IPS-NIHi11 (cell line): ENCODE data around the gene MOCOS.
"Not testable (repeated sequence)": the region's sequence is repeated elsewhere in the genome, so short reads cannot be mapped to it uniquely, and the experiment has no call there.

Experiments
- DNase-seq: peaks from one replicate; pipeline ENCODE4 v3.0.0; 2012; ENCODE audit warnings: mixed read lengths, low spot score

MOCOS gene

GRCh38 chr18:36201765-36202164, 14.5 kb downstream of the MOCOS start:
- no peak for DNase-seq

GRCh38 chr18:36203360-36203895, 16.1 kb downstream of the MOCOS start:
- no peak for DNase-seq

GRCh38 chr18:36205166-36205565, 17.9 kb downstream of the MOCOS start:
- DNase-seq = no peak

- no peak for DNase-seq
Observed at GRCh38 chr18:36207303-36207702, 20.0 kb downstream of the MOCOS start.

- DNase-seq = not testable (repeated sequence)
Observed at GRCh38 chr18:36207969-36208368, 20.7 kb downstream of the MOCOS start.

- DNase-seq = no peak
Observed at GRCh38 chr18:36211612-36212065, 24.3 kb downstream of the MOCOS start.

GRCh38 chr18:36212301-36213171, 25.2 kb downstream of the MOCOS start:
- no peak for DNase-seq

- DNase-seq = no peak
Observed at GRCh38 chr18:36214811-36215210, 27.5 kb downstream of the MOCOS start.

GRCh38 chr18:36215577-36215976, 28.3 kb downstream of the MOCOS start:
- DNase-seq = no peak

GRCh38 chr18:36217348-36217747, 30.1 kb downstream of the MOCOS start:
- no peak for DNase-seq

- DNase-seq = no peak
Observed at GRCh38 chr18:36229188-36229587, 41.9 kb downstream of the MOCOS start.

- not testable (repeated sequence) for DNase-seq
Observed at GRCh38 chr18:36240510-36240909, 53.2 kb downstream of the MOCOS start.

- no peak for DNase-seq
Observed at GRCh38 chr18:36241831-36242230, 54.5 kb downstream of the MOCOS start.

- DNase-seq = no peak
Observed at GRCh38 chr18:36247036-36247435, 59.7 kb downstream of the MOCOS start.

- no peak for DNase-seq
Observed at GRCh38 chr18:36249392-36249791, 62.1 kb downstream of the MOCOS start.

GRCh38 chr18:36250827-36251226, 63.5 kb downstream of the MOCOS start:
- no peak for DNase-seq

- no peak for DNase-seq
Observed at GRCh38 chr18:36255072-36255698, 67.9 kb downstream of the MOCOS start.

- no peak for DNase-seq
Observed at GRCh38 chr18:36256094-36256493, 68.8 kb downstream of the MOCOS start.

GRCh38 chr18:36262971-36263370, 75.7 kb downstream of the MOCOS start:
- DNase-seq = no peak

GRCh38 chr18:36264283-36264682, 77.0 kb downstream of the MOCOS start:
- DNase-seq = no peak

- DNase-seq = no peak
Observed at GRCh38 chr18:36265015-36265414, 77.7 kb downstream of the MOCOS start.

GRCh38 chr18:36269157-36269556, 81.9 kb downstream of the MOCOS start:
- DNase-seq = no peak

- no peak for DNase-seq
Observed at GRCh38 chr18:36271153-36271552, 83.9 kb downstream of the MOCOS start.
